ENCODE results near the gene VANGL1.

DNA sequence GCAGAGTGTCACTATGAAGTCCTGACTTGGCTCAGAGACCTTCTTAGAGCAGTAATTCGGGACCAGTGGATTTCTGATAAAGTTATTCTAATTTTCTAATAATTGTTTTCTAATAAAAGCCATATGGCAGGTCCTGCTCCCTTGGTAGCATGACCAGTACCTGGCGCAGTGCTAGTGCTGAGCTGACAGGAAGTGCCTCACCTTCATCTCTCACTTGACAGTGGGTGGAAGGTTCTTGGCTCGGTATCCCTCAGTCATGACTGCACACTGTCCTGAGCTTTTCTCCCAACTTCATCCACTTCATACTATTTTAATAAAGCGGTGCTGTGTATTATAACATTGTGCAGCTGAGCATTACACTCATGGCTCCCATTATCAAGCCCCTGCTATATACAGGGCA, 14.1 kb downstream of the VANGL1 start:
- TF ChIP-seq, protein P1, sequence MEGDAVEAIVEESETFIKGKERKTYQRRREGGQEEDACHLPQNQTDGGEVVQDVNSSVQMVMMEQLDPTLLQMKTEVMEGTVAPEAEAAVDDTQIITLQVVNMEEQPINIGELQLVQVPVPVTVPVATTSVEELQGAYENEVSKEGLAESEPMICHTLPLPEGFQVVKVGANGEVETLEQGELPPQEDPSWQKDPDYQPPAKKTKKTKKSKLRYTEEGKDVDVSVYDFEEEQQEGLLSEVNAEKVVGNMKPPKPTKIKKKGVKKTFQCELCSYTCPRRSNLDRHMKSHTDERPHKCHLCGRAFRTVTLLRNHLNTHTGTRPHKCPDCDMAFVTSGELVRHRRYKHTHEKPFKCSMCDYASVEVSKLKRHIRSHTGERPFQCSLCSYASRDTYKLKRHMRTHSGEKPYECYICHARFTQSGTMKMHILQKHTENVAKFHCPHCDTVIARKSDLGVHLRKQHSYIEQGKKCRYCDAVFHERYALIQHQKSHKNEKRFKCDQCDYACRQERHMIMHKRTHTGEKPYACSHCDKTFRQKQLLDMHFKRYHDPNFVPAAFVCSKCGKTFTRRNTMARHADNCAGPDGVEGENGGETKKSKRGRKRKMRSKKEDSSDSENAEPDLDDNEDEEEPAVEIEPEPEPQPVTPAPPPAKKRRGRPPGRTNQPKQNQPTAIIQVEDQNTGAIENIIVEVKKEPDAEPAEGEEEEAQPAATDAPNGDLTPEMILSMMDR (IDR thresholded peaks at IDR 0.05) = no peak
- TF ChIP-seq POLR2A (IDR thresholded peaks at IDR 0.05) = no peak

Measured in lower leg skin (tissue), 3 donors.